ENCODE measurements around the gene KLRD1. TPM values are rescaled to one million over a fixed set of nuclear protein-coding genes. Genes with fewer than 3 reads are reported as not detected.
"Not testable (repeated sequence)": the region's sequence is repeated elsewhere in the genome, so short reads cannot be mapped to it uniquely, and the experiment has no call there.

Gene KLRD1
- total and polyA plus RNA-seq, 9 donors: 0.12 to 3.8 (median 1.2) TPM

- WGBS, 3 donors: 98% methylated on average over 2 of the region's 2 CpGs
- TF ChIP-seq POLR2A (IDR thresholded peaks at IDR 0.05): no peak
- no peak for TF ChIP-seq CTCF (IDR thresholded peaks at IDR 0.05)
- TF ChIP-seq EP300 (IDR thresholded peaks at IDR 0.05): no peak
- intact Hi-C loops (cut with DNase I): no loop called here
- no peaks in the 10 kb centered on the region for H3K4me1 ChIP-seq (ENCODE audit: insufficient read depth)
- no peak overlapping the region for H3K27ac ChIP-seq
- no peaks in the 10 kb centered on the region for H3K27me3 ChIP-seq
- no peaks in the 10 kb centered on the region for H3K36me3 ChIP-seq
- H3K4me3 ChIP-seq: no peak overlapping the region
- no peaks in the 10 kb centered on the region for H3K9me3 ChIP-seq
- DNase-seq: no peak
These were observed 11.7 kb downstream of the KLRD1 start for GRCh38 chr12:10319388-10319787.

- no peaks in the 10 kb centered on the region for H3K4me1 ChIP-seq (ENCODE audit: insufficient read depth)
- no peaks in the 10 kb centered on the region for H3K36me3 ChIP-seq
- no peaks in the 10 kb centered on the region for H3K27me3 ChIP-seq
- TF ChIP-seq CTCF (IDR thresholded peaks at IDR 0.05) (no peak), POLR2A (IDR thresholded peaks at IDR 0.05) (no peak), EP300 (IDR thresholded peaks at IDR 0.05) (no peak)
- intact Hi-C loops (cut with DNase I): loop anchor here in 1 of 4 donors (10.0 kb wide), 1 partner anchor 244 kb away; no protein-coding TSS in a partner anchor
- H3K27ac ChIP-seq: no peak overlapping the region
- 82 to 90% (median 89%) methylated on average over 1 of the region's 1 CpG for WGBS, 3 donors
- H3K4me3 ChIP-seq: no peak overlapping the region
- H3K9me3 ChIP-seq: no peaks in the 10 kb centered on the region
- DNase-seq: no peak
These were observed 13.0 kb downstream of the KLRD1 start for GRCh38 chr12:10320643-10321042.

- intact Hi-C loops (cut with DNase I): loop anchor here in 1 of 4 donors (10.0 kb wide), 1 partner anchor 236 kb away; no protein-coding TSS in a partner anchor
- H3K9me3 ChIP-seq; H3K36me3 ChIP-seq; H3K4me3 ChIP-seq; DNase-seq; H3K27ac ChIP-seq; H3K27me3 ChIP-seq; H3K4me1 ChIP-seq (ENCODE audit: insufficient read depth): not testable (repeated sequence)
- WGBS, 3 donors: 70 to 76% (median 73%) methylated on average over 2 of the region's 2 CpGs
These were observed 21.0 kb downstream of the KLRD1 start for GRCh38 chr12:10328691-10329090.

- no peaks in the 10 kb centered on the region for H3K36me3 ChIP-seq
- no peak for DNase-seq
These were observed 24.1 kb downstream of the KLRD1 start for GRCh38 chr12:10331642-10332239.

GRCh38 chr12:10336196-10336595 lies 28.5 kb downstream of the KLRD1 start:
- 8 to 24% (median 10%) methylated on average over 4 of the region's 4 CpGs for WGBS, 3 donors
- not testable (repeated sequence) for H3K27ac ChIP-seq; H3K4me1 ChIP-seq (ENCODE audit: insufficient read depth); H3K9me3 ChIP-seq; H3K27me3 ChIP-seq; H3K4me3 ChIP-seq; H3K36me3 ChIP-seq; DNase-seq
- intact Hi-C loops (cut with DNase I): loop anchor here in 1 of 4 donors (10.0 kb wide), 1 partner anchor 229 kb away; no protein-coding TSS in a partner anchor

More at GRCh38 chr12:10331642-10332239, 24.1 kb downstream of the KLRD1 start:
- intact Hi-C loops (cut with DNase I): loop anchor here in 3 of 4 donors (5.0 to 10.0 kb wide), 3 partner anchors 226 to 233 kb away; no protein-coding TSS in a partner anchor
- TF ChIP-seq CTCF (IDR thresholded peaks at IDR 0.05) (peak; percentile 28 to 68 (median 46)), POLR2A (IDR thresholded peaks at IDR 0.05) (no peak)
- 13 to 24% (median 15%) methylated on average over 2 of the region's 2 CpGs for WGBS, 3 donors
- no peaks in the 10 kb centered on the region for H3K4me1 ChIP-seq (ENCODE audit: insufficient read depth)
- no peak overlapping the region for H3K4me3 ChIP-seq
- no peaks in the 10 kb centered on the region for H3K27me3 ChIP-seq
- H3K27ac ChIP-seq: no peak overlapping the region
- no peaks in the 10 kb centered on the region for H3K9me3 ChIP-seq

- DNase-seq; H3K27ac ChIP-seq; H3K36me3 ChIP-seq; H3K4me1 ChIP-seq (ENCODE audit: insufficient read depth); H3K9me3 ChIP-seq; H3K27me3 ChIP-seq; H3K4me3 ChIP-seq: not testable (repeated sequence)
- intact Hi-C loops (cut with DNase I): loop anchor here in 1 of 4 donors (10.0 kb wide), 1 partner anchor 226 kb away; no protein-coding TSS in a partner anchor
- WGBS, 3 donors: 88 to 89% (median 88%) methylated on average over 4 of the region's 4 CpGs
These were observed 30.8 kb downstream of the KLRD1 start for GRCh38 chr12:10338470-10338869.
